Activated CD8-positive, alpha-beta memory T cell treated with anti-CD3 and anti-CD28 coated beads, Interleukin-2, amount 50 U/mL, for 24 hours (primary cell): ENCODE data around the gene RANBP1.
"Not testable (repeated sequence)": the region's sequence is repeated elsewhere in the genome, so short reads cannot be mapped to it uniquely, and the experiment has no call there.

ENCODE experiments used
- DNase-seq: peaks from one replicate; pipeline ENCODE4 v3.0.0-alpha.2; 2020; ENCODE audit errors: extremely low read depth

Gene RANBP1

DNA sequence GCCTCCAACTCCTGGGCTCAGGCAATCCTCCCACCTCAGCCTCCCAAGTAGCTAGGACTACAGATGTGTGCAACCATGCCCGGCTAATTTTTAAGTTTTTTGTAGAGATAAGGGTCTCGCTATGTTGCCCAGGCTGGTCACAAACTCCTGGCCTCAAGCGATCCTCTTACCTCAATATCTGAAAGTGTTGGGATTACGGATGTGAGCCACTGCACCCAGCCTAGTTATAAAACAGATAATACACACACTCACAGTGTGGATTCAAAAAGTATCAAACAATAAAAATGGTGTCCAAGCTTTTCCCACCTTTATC lies 35.3 kb downstream of the RANBP1 start:
- no peak for DNase-seq

DNA sequence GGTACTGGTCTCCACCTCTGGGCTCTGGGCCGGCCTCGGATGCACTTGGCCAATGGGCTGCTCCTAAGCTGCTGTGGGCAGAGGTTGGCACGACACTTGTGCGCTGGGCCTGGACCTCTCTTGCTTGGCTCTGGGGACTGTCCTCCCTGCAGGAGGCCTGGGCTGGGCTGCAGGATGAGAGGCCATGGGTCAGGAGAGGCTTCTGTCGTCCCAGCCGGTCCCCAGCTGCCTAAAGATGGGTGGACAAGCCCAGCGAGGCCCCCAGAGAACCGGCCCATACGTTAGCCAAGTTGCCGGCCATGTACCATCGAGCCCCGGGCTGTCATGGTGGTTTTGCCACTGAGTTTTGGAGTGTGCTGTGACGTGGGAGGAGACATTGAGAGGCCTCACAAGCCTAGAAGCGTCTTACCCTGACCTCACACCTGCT lies 36.6 kb downstream of the RANBP1 start:
- no peak for DNase-seq

DNA sequence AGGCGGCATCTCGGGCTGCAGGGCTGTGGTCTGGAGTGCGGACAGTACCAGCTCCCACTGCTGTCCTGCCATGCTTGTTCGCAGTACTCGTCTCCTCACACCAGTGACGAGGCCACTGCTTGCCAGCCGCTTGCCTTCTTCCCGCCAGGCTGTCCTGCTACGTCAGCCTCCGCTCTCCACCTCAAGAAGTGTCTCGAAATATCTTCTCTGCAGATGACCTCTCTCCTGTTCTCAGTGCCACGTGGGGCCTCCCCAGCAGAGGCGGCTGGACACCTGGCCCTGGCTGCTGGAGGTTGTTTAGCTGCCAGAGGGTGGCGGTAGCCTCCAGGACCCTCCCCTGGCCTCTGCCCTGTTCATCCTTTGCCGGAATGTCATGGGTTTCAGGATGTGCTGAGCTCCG lies 38.0 kb downstream of the RANBP1 start:
- DNase-seq: no peak

DNA sequence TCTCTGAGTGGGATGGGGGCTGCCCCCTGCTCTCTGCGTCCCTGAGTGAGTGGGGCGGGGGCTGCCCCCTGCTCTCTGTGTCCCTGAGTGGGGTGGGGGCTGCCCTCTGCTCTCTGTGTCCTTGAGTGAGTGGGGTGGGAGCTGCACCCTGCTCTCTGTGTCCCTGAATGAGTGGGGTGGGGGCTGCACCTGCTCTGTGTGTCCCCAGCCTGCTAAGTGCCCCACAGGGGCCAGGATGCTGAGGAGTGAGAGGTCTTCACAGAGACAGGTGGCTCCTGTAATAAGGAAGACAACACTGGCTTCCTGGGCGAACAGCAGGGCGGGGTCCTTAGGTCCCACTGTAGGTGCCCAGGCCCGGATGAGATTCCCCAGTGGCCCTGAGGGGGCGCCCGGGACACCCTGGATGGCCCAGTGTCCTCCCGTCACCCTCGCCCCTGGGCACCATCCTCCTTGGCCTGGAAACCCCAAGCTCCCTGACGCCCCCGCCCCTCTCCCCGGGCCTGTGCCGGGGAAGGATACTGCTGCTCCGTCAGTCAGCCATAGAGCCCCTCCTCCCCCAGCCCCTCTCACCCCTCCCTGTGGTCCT lies 38.8 kb downstream of the RANBP1 start:
- DNase-seq: no peak

DNA sequence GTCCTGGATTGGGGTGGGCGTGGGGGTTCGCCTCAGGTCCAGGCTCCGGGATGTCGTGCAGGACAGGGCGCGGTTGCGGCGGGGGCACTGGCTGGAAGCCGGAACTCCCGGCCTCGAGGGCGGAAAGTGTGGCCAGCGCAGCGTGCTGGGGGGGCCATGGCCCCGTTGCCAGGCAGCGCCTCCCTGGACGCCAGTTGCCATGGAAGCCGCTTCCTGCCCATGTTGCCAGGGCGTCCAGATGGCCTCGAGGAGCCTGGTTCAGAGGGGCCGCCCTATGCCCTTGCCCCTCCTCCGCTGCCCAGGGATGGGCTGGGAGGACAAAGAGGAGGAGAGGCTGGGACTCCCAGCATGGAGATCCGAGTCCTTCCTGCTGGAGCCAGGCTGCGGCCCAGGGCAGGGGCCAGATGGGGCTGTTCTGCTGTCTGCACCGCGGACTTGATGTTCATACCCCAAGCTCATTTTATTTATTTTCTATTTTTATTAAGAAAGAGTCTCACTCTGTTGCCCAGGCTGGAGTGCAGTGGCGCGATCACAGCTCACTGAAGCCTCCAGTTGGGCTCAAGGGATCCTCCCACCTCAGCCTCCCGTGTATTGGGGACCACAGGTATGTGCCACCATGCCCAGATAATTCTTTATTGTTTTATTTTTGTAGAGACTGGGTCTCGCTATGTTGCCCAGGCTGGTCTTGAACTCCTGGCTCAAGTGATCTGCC lies 39.6 kb downstream of the RANBP1 start:
- no peak for DNase-seq

DNA sequence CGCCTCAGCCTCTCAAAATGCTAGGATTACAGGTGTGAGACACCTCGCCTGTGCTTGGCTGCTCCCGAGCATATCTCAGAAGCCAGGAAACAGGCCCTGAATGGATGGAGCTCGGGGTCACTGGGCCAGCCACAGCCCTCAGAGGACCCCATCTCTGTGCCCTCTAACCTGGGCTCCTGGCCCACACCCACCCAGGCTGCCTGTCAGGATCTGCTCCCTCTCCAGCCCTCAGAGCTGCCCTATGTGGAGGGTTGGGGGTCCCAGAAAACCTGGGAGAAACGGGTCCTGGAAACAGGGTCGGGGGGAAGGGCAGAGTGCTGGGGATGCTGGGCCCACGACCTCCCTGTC lies 40.1 kb downstream of the RANBP1 start:
- DNase-seq: no peak

DNA sequence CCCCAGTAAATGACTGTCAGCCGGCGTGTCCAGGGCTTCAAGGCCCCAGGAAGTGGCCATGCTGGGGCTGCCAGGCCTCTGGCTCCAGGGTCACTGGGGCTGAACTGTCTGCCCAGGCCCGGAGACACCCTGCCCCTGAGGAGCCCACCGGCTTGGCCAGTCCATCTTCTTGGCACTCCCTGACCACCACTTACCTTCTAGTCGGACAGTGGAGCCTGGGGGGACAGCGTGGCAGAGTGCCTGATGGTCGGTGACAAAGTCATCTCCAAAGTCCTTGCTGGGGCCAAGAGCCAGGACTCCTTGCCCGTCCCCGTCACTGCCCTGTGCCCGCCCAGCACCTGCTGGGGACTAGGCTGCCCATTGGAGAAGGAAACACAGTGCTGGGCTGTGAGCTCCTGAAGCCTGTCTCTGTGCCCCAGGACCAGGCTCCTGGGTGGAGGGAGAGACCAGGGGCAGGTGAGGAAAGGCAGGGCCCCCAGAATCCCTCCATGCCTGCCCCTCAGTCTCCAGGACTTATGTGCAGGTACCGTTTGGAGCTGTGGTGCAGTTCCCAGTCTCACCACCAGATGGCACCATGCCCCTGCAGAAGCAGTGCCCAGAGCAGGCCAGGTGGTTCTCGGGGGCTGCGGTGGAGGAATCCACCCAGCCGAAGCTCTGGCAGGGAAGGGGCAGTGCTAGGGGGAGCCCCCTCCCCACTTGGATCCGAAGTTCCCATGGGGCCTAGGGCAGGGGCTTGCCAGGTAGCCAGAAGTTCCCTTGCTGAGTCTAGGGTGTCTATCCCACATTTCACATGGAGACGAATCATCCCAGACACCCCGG lies 40.9 kb downstream of the RANBP1 start:
- DNase-seq: peak; percentile 80

DNA sequence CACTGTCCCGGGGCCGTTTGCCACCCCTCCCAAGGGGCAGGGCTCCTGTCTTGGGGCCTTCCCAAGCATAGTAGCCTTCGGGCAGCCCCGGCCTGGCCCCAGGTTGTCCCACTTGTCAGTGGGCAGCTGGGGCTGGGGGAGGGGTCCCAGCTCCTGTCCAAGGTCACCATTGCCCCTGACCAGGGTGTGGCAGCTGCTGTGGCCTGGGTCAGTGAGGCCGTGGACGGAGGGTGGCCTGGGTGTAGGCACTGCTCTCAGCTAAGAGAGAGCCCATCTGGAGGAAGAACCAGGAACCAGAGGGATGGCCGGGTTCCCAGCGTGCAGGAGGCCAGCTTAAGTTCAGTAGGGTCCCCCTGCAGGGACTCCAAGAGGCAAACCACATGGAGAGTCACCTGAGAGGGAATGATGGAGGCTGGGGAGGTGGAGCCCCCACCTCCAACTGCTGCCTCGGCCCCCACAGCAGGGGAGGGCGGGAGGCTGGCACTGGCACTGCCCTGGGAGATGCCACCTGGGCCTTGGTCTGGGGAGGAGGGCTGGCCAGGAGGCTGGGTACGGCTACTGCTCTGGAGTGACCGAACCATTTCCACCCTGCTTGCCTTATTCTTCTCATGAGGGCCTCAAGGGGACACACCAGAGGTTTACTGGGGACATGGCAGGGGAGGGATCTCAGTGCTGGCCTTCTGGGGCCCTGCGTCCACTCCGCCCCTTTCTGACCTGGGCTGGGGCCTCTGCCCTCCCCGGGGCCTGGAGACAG lies 41.7 kb downstream of the RANBP1 start:
- DNase-seq: no peak

DNA sequence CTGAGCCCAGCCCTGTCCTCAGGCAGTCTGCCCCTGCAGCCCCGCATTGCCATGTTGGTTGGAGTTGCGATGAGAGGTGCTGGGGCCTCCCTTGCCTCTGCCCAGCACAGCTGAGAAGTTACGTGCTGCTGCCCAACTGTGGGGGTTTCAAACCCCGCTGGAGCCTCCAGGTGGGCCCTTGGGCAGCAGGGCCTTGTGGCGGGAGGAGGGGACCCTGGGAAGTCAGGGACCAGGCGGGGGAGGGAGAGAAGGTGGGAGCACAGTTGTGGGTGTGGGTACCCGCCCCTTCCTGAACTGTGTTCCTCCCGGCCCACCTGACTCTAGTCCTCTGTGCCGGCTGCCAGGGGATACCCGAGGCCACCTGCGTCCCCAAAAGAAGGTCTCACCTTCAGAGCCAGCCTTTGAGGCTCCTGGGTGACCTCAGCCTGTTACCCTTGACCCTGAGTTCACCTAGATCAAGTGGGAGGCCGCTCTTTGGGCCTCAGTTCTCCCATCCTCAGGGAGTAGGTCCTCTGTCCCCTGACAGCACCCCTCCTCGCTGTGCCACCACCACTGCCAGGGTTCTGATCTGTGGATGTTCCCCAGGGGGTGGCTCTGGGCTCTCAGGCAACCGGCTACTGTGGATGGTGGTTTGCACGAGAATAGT lies 42.6 kb downstream of the RANBP1 start:
- no peak for DNase-seq

DNA sequence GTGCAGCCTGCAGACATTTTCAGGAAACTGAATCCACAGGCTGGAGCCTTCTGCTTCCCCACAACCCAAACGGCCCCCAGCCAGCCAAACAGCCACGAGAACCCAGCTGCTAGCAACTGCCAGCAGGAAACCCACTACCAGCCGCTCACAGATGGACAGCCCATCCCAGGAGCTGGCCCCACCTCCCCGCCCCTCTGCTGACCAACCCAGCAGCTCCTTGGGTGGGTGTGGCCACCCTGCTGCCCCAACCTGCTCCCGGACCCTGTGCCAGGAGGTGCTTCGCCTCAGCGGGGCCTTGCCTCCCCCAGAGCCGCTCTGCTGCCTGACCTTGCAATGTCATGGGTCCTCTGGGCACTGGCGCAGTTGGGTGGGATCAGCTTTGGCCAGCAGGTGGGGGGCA lies 43.2 kb downstream of the RANBP1 start:
- DNase-seq: no peak

DNA sequence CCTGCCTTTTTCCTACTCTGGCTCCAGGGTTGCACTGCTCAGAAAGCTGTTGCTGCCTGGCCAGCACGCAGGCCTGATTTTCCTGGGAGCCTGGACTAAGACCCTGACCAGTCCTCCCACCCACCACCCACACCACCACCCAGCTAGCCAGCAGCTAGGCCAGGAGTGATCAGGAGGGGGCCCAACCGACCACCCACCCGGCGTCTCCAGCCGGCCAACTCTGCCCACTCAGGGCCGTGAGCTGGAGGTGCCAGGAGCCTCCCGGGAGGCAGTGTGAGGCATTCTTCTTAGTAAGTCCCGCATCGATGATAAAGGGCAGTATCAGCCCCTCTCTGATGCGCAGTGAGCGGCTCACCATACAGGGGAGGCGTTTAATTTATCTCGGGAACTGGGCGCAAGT lies 43.6 kb downstream of the RANBP1 start:
- DNase-seq: not testable (repeated sequence)

DNA sequence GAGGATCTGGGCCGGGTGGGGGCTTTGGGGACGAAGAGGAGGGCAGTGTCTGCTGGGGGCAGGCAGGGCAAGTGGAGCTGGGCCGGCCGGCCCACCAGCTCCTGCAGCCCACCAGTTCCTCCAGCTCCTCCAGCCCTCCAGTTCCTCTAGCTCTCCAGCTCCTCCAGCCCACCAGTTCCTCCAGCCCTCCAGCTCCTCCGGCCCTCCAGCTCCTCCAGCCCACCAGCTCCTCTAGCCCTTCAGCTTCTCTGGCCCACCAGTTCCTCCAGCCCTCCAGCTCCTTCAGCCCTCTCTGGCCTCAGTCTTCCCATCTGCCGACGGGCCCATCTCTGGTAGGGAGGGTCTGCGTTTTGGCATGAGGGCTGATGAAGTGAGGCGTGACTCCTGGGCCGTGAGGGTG lies 44.1 kb downstream of the RANBP1 start:
- DNase-seq: no peak

DNA sequence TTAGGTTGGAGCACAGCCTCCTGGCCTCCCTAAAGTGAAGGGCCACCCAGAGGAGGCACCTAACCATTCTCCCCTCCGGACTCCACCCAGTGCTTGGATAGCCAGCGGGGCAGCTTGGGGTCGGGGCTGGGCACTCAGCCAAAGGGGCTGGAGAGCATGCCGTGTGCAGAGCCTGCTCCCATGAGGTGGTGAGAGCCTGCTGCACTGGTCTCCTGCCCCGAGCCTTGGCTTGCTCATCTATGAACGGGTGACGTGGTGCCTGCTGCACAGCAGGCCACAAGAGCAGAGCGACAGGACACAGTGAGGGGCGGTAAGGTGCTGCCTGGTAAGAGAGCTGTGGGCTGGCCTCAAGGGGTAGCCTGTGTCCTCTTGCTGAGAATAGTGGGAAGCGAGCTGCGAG lies 49.0 kb downstream of the RANBP1 start:
- DNase-seq: no peak

DNA sequence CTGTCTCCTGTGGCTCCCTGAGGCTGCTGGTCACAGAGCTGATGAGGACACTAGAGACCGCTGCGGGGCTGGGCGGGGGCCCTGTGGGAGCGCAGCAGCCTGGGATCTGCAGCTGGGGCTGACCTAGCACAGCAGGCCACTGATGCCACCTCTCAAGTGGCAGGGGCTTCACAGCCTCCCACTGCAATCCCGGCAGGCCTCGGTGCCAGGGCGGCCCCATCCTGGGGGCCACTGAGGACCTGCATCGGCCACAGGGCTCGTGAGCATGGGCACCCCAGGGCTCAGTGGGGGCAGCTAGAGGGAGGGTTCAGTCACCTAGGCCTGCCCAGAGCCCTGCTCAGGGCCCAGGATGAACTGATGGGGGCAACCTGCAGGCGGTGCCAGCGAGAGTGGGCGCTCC lies 49.5 kb downstream of the RANBP1 start:
- DNase-seq: no peak

DNA sequence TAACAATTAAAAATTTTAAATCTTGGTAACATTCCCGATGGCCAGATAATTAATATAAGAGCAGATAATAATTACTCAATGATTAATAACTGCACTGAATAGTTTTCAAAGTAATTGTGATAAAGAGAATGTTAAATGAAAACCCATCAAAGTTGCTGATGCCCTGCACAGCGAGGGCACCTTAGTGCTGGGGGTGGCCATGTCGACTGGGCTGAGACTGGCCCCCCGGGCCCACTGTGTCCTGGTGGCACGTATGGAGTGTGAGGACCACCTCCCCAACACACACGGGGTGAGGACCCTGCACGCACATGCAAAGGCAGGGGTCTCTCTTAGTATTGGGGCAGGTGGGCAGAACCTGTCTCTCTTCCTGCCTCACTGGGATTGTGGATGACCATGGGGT lies 50.0 kb downstream of the RANBP1 start:
- no peak for DNase-seq

DNA sequence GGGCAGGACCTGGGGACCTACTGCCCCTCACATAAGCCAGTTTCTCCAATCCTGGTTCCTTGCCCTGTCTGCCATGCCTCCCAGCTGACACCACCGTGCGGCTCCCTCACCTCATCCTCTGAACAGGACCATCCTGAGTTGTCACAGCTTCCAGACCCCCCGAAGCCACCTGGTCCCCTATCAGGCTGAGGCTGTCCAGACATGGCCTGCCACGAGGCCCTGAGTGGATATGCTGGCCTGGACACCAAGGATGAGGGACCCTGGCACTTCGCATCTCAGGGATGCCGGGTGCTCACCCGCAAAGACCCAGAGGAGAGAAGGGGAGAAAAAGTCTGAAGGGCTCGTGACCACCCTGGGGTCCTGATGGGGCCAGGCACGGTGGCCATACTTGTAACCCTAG lies 50.8 kb downstream of the RANBP1 start:
- DNase-seq: no peak

DNA sequence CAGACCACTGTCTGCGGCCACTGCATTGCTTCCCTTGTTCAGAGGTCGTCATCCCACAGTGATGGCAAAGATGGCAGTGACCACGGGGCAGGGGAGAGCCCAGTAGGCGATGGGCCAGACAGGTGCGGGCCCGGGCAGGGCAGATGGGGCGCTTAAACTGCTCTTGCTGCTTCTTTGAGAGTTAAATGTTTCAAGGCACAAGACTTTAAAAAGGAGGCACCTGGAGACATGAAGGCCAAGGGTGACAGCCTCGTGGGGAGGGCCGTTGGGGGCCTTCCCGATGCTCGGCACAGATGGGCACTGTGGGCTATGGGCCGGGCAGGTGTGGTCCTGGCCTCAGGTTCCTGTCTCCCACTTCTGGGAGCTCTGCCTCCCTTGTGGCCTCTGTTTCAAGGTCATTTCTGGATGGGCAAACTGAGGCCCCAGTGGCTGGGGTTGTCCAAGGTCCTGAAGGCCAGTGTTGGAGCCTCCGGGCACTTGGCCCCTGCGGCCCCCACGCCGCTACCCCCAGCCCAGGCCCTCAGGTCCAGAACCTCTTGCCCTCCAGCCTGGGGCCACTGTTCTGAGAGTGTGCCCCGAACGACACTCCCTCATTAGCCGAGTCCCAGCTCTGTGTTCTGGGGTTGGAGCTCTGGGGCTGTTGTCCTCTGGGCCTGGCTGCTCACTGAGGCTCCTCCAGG lies 51.9 kb downstream of the RANBP1 start:
- DNase-seq: no peak

DNA sequence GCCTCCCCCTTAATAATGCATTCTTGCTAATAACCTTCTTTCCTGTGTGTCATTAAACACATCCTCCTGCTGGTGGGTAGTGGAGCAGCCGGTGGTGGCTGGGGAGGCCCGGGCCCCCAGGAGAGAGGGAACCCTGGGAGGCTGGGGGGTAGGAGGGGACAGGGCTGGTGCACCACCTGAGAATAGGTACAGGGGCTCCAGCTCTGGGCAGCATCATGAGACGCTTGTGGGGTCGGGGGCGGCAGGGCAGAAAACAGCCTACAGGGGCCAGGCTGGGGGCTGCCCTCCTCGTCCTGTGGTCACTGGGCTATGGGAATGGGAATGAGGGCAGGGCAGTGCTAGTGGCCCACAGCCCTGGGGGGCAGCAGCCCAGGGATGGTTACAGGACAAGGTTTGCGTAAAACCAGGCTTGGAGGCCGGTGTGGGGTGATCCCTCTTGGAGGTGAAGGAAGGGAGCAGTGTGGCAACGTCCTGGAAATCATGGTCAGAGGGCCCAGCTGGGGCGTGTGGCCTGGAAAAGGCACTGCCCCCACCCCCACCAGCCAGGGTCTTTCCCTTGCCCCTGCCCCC lies 53.4 kb downstream of the RANBP1 start:
- no peak for DNase-seq

DNA sequence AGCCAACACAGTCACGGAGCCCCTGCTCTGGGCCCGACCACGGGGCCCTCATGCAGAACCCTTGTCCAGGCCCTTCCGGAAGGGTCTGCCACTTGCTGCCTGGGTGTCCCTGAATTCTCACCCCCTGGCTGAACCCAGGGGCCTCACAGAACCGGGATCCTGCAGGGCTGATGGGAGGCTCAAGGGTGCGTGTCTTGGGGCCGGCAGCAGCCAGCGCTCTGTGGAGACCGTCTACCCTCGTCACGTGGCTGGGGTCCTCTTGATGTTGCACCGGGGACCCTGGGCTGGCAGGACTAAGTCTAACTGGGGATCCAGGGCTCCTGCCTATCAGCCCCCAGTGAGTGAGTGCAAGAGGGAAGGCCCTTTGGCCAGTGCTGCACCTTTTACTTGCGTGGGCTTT lies 54.3 kb downstream of the RANBP1 start:
- DNase-seq: no peak

DNA sequence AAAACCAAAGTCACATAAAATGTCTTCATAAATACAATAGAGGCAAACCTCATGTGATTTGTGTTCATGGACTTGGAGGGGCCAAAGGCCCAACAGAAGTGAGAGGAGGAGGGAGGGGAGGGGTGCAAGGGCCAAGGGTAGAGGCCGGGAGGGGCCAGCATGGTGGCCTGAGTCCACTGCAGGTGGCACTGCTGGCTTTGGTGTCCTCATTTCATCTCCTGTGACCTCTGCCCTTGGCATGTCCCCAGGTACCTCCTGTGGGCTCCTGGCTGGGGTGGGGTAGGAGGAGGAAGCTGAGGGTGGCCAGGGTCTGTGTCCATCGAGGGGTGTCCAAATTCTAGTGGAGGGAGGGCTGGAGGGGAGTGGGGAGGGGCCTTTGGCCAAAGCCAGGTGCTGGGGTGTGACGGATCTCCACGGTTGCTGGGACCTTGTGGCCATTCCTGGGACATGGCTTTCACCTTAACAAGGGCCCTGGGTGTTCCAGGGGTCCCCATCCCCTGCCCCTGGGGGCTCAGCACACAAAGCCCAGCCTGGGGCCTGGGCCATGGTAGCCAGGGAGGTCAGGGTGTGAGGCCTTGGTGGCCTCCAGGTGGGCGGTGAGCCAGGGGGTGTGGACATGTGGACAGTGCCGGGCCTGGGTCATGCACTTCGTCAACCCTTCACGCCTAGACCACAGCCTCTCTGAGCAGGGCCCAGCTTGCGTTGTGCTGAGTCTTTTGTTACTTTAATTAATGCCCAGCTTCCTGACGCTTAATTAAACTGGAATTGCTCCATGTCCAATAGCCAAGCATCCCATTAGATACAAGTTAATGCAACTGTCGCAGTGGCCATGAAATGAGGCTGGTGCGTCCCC lies 55.6 kb downstream of the RANBP1 start:
- DNase-seq: no peak
